NCI-H128 (cell line): ENCODE measurements around the gene TENT5C.
"Not testable (repeated sequence)": the region's sequence is repeated elsewhere in the genome, so short reads cannot be mapped to it uniquely, and the experiment has no call there.

Experiments
- DNase-seq: peaks from one replicate; lab custom pipeline; 2025; ENCODE audit not compliant: unreplicated experiment; lab: John Stamatoyannopoulos, UW

The TENT5C gene

GRCh38 chr1:117605774-117606648 lies at the start of gene TENT5C:
Gene TENT5C (plus strand): TSS chr1:117606048. CDS start chr1:117622869, 16,821 bp downstream.
- peak; percentile 94 for DNase-seq

GRCh38 chr1:117556341-117556740 lies 49.5 kb upstream of the TENT5C start:
- DNase-seq, result no peak

GRCh38 chr1:117556976-117557375 lies 48.9 kb upstream of the TENT5C start:
- no peak for DNase-seq

- not testable (repeated sequence) for DNase-seq
Observed at GRCh38 chr1:117558451-117558850, 47.4 kb upstream of the TENT5C start.

GRCh38 chr1:117559139-117559538 lies 46.7 kb upstream of the TENT5C start:
- DNase-seq, result no peak

- no peak for DNase-seq
Observed at GRCh38 chr1:117559985-117560384, 45.9 kb upstream of the TENT5C start.

- no peak for DNase-seq
Observed at GRCh38 chr1:117561071-117561470, 44.8 kb upstream of the TENT5C start.

GRCh38 chr1:117561551-117561950 lies 44.3 kb upstream of the TENT5C start:
- DNase-seq, result no peak

GRCh38 chr1:117562581-117563491 lies 43.0 kb upstream of the TENT5C start:
- no peak for DNase-seq

GRCh38 chr1:117563492-117563875 lies 42.4 kb upstream of the TENT5C start:
- no peak for DNase-seq

GRCh38 chr1:117564227-117565075 lies 41.4 kb upstream of the TENT5C start:
- no peak for DNase-seq

- no peak for DNase-seq
Observed at GRCh38 chr1:117565076-117565556, 40.7 kb upstream of the TENT5C start.

GRCh38 chr1:117565745-117566455 lies 39.9 kb upstream of the TENT5C start:
- peak; percentile 41 for DNase-seq

GRCh38 chr1:117566556-117566955 lies 39.3 kb upstream of the TENT5C start:
- no peak for DNase-seq

- DNase-seq, result no peak
Observed at GRCh38 chr1:117567435-117567834, 38.4 kb upstream of the TENT5C start.

- DNase-seq, result no peak
Observed at GRCh38 chr1:117567976-117568375, 37.9 kb upstream of the TENT5C start.

GRCh38 chr1:117568999-117569398 lies 36.8 kb upstream of the TENT5C start:
- no peak for DNase-seq

- no peak for DNase-seq
Observed at GRCh38 chr1:117569856-117570255, 36.0 kb upstream of the TENT5C start.

GRCh38 chr1:117570988-117571409 lies 34.8 kb upstream of the TENT5C start:
- no peak for DNase-seq

- no peak for DNase-seq
Observed at GRCh38 chr1:117571496-117571895, 34.4 kb upstream of the TENT5C start.
